ENCODE measurements around the gene NAV2.

DNA sequence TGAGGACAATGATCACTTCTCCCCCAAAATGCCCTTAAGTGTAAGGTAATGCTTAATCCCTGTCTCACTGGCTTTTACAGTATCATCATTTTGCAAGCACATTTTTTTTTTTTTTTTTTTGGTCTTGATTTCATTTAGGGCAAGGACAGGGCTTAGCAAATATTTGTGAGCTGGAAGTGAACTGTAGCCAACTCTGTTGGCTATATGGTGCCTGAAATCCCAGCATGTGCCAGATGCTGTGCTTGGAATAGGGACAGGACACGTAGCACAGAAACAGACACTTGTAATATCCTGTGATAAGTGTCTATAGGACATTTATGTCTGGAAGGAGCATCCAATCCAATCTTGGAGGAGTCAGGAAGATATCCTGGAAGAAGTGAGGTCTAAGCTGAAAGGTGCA, 198.3 kb downstream of the NAV2 start:
- TF ChIP-seq, protein P1, sequence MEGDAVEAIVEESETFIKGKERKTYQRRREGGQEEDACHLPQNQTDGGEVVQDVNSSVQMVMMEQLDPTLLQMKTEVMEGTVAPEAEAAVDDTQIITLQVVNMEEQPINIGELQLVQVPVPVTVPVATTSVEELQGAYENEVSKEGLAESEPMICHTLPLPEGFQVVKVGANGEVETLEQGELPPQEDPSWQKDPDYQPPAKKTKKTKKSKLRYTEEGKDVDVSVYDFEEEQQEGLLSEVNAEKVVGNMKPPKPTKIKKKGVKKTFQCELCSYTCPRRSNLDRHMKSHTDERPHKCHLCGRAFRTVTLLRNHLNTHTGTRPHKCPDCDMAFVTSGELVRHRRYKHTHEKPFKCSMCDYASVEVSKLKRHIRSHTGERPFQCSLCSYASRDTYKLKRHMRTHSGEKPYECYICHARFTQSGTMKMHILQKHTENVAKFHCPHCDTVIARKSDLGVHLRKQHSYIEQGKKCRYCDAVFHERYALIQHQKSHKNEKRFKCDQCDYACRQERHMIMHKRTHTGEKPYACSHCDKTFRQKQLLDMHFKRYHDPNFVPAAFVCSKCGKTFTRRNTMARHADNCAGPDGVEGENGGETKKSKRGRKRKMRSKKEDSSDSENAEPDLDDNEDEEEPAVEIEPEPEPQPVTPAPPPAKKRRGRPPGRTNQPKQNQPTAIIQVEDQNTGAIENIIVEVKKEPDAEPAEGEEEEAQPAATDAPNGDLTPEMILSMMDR (IDR thresholded peaks at IDR 0.05) = no peak
- no peak for TF ChIP-seq POLR2A (IDR thresholded peaks at IDR 0.05)
